ENCODE results near the gene NPFF. TPM values are rescaled to one million over a fixed set of nuclear protein-coding genes. Genes with fewer than 3 reads are reported as not detected.

Gene NPFF
- total and polyA plus RNA-seq, 2 of the 13 experiments (the other 11 are each of a cell fraction or from before 2014, with no cell fraction given): not detected

GRCh38 chr12:53492830-53493609 is 14.3 kb downstream of the NPFF start (continued):
- TF ChIP-seq HMGXB4 (CRISPR knock-in tag; IDR thresholded peaks at IDR 0.05; ENCODE audit: borderline replicate concordance in 1 of 2, low read depth in 1 of 2): 0 out of 4 replicates have a peak, but pooled peaks of 1 of the 2 experiments have one; percentile 24
- no peak for TF ChIP-seq ZNF672 (CRISPR knock-in tag; IDR thresholded peaks at IDR 0.05)
- no peak for TF ChIP-seq NAIF1 (CRISPR knock-in tag; IDR thresholded peaks at IDR 0.05; ENCODE audit: borderline replicate concordance)
- TF ChIP-seq MXI1 (IDR thresholded peaks at IDR 0.05; ENCODE audit: borderline replicate concordance, low read depth, low read length): peak; percentile 85; the same call in 1 of the 3 replicates
- peak; percentile 64; the same call in 1 of the 2 replicates for TF ChIP-seq THAP11 (CRISPR knock-in tag; IDR thresholded peaks at IDR 0.05)
- TF ChIP-seq ZMAT3 (CRISPR knock-in tag; conservative IDR thresholded peaks at IDR 0.05): 0 out of 2 replicates have a peak, but pooled peaks have one; percentile 15
- TF ChIP-seq HDAC6 (IDR thresholded peaks at IDR 0.05; ENCODE audit: low read depth, low read length): no peak
- peak; percentile 46; the same call in 1 of the 2 replicates for TF ChIP-seq NCOA2 (CRISPR knock-in tag; IDR thresholded peaks at IDR 0.05)
- 0 out of 2 replicates have a peak, but pooled peaks have one; percentile 58 for TF ChIP-seq ATF2 (CRISPR knock-in tag; IDR thresholded peaks at IDR 0.05)
- TF ChIP-seq ZNF281 (CRISPR knock-in tag; IDR thresholded peaks at IDR 0.05; ENCODE audit: borderline replicate concordance): peak; percentile 97
- peak; percentile 11; the same call in 1 of the 2 replicates for TF ChIP-seq ETV5 (CRISPR knock-in tag; IDR thresholded peaks at IDR 0.05; ENCODE audit: borderline replicate concordance)
- TF ChIP-seq ZBTB7A (CRISPR knock-in tag; IDR thresholded peaks at IDR 0.05): no peak; the same call in 1 of the 2 replicates
- peak; percentile 68; the same call in 1 of the 2 replicates for TF ChIP-seq ZNF574 (CRISPR knock-in tag; IDR thresholded peaks at IDR 0.05)
- no peak; the same call in 1 of the 2 replicates for TF ChIP-seq ATF7-NPFF (CRISPR knock-in tag; IDR thresholded peaks at IDR 0.05; ENCODE audit: low read depth)
- no peak for TF ChIP-seq SMARCC2 (IDR thresholded peaks at IDR 0.05)
- peak; percentile 53; the same call in 1 of the 2 replicates for TF ChIP-seq KDM5B (CRISPR knock-in tag; IDR thresholded peaks at IDR 0.05; ENCODE audit: borderline replicate concordance)
- no peak for TF ChIP-seq KLF12 (CRISPR knock-in tag; IDR thresholded peaks at IDR 0.05; ENCODE audit: borderline replicate concordance)
- TF ChIP-seq ZSCAN20 (CRISPR knock-in tag; IDR thresholded peaks at IDR 0.05; ENCODE audit: borderline replicate concordance): no peak
- TF ChIP-seq FLYWCH1 (CRISPR knock-in tag; IDR thresholded peaks at IDR 0.05): no peak
